ENCODE measurements around the gene PPP1R7.

Gene PPP1R7

DNA sequence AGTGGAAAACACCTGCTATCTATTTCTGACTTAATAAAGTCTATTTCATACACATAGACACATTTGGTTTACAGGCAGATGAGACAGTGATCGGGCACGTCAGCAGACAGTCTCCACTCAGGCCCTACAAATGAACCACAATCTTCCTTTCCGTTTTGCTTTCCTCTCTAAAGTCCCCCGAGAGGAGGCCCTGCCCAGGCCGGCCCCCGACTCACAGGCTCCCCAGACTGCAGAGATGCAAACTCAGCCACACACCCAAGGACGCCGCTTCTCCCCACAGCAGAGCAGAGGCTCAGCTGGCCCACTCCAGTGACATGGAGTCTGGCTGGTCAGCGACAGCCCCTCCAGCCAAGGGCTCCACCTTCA is 38.8 kb upstream of the PPP1R7 start:
- H3K36me3 ChIP-seq (ENCODE audit: control insufficient read depth, insufficient read depth, low read length): no peaks in the 10 kb centered on the region
- H3K27me3 ChIP-seq (ENCODE audit: control insufficient read depth, insufficient read depth, low read length): no peaks in the 10 kb centered on the region
- no peak overlapping the region for H3K4me3 ChIP-seq (ENCODE audit: low read length)
- H3K9ac ChIP-seq (ENCODE audit: low read length): no peak overlapping the region
- no peaks in the 10 kb centered on the region for H3K4me1 ChIP-seq (ENCODE audit: control insufficient read depth, insufficient read depth, low read length)
- no peaks in the 10 kb centered on the region for H3K9me3 ChIP-seq (ENCODE audit: control insufficient read depth, low read length)

GRCh38 chr2:241112046-241112445 is 38.2 kb upstream of the PPP1R7 start:
- Histone ChIP-seq H3K4me1 (ENCODE audit: control insufficient read depth, insufficient read depth, low read length) (no peaks in the 10 kb centered on the region), H3K9ac (ENCODE audit: low read length) (no peak overlapping the region), H3K27me3 (ENCODE audit: control insufficient read depth, insufficient read depth, low read length) (no peaks in the 10 kb centered on the region), H3K36me3 (ENCODE audit: control insufficient read depth, insufficient read depth, low read length) (no peaks in the 10 kb centered on the region), H3K9me3 (ENCODE audit: control insufficient read depth, low read length) (no peaks in the 10 kb centered on the region), H3K4me3 (ENCODE audit: low read length) (no peak overlapping the region)

- no peaks in the 10 kb centered on the region for H3K27me3 ChIP-seq (ENCODE audit: control insufficient read depth, insufficient read depth, low read length)
- no peak overlapping the region for H3K4me3 ChIP-seq (ENCODE audit: low read length)
- no peaks in the 10 kb centered on the region for H3K9me3 ChIP-seq (ENCODE audit: control insufficient read depth, low read length)
- no peaks in the 10 kb centered on the region for H3K36me3 ChIP-seq (ENCODE audit: control insufficient read depth, insufficient read depth, low read length)
- no peaks in the 10 kb centered on the region for H3K4me1 ChIP-seq (ENCODE audit: control insufficient read depth, insufficient read depth, low read length)
- H3K9ac ChIP-seq (ENCODE audit: low read length): no peak overlapping the region
Measured at GRCh38 chr2:241112592-241112991, 37.7 kb upstream of the PPP1R7 start.

GRCh38 chr2:241114836-241115235 is 35.4 kb upstream of the PPP1R7 start:
- Histone ChIP-seq H3K27me3 (ENCODE audit: control insufficient read depth, insufficient read depth, low read length) (no peaks in the 10 kb centered on the region), H3K4me1 (ENCODE audit: control insufficient read depth, insufficient read depth, low read length) (no peaks in the 10 kb centered on the region), H3K36me3 (ENCODE audit: control insufficient read depth, insufficient read depth, low read length) (no peaks in the 10 kb centered on the region), H3K9ac (ENCODE audit: low read length) (no peak overlapping the region), H3K9me3 (ENCODE audit: control insufficient read depth, low read length) (no peaks in the 10 kb centered on the region), H3K4me3 (ENCODE audit: low read length) (no peak overlapping the region)

GRCh38 chr2:241115361-241115760 is 34.9 kb upstream of the PPP1R7 start:
- Histone ChIP-seq H3K27me3 (ENCODE audit: control insufficient read depth, insufficient read depth, low read length) (no peaks in the 10 kb centered on the region), H3K9ac (ENCODE audit: low read length) (no peak overlapping the region), H3K4me3 (ENCODE audit: low read length) (no peak overlapping the region), H3K9me3 (ENCODE audit: control insufficient read depth, low read length) (no peaks in the 10 kb centered on the region), H3K4me1 (ENCODE audit: control insufficient read depth, insufficient read depth, low read length) (no peaks in the 10 kb centered on the region), H3K36me3 (ENCODE audit: control insufficient read depth, insufficient read depth, low read length) (no peaks in the 10 kb centered on the region)

DNA sequence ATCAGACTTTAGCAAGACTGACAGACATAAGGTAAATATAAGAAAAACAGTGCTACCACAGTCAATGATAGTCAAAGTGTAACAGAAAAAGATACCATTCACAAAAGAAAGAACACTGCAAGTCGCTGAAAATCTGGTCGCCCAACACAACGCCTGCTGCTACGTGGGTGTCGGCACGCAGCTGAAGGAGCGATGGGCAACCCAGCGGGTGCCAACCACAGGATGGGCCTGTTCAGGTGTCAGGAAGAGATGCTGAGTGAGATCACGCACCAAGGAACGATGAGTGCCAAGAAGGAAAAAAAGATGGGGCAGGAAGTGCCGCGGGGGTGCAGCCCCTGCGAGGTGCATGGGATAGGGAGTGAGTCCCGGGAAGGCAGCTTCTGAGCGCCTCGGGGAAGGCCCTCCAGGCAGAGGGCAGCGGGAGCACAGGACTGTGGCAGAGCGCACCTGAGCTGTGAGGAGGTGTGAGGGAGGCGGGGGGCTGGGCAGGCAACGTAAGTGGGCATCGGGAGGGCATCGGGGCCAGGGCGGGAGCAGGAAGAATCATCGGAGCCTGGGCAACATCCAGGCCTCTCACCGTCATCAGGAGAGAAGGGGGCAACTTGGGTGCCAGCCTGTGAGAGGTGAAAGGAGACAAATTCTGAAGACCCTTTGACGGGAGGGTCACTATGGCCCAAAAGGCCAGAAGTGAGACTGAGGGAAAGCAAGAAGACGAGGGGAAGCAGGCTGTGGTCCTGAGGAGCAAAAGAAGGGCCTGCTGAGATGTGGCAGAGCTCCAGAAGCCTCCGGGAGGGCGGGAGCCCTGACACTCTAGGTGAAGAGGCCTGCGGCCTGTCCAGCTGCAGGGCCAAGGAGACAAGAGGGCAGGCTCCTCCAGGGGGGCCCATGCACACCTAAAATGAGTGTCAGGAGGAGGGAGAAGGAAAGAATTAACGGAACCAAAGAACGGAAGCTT is 33.4 kb upstream of the PPP1R7 start:
- no peaks in the 10 kb centered on the region for H3K36me3 ChIP-seq (ENCODE audit: control insufficient read depth, insufficient read depth, low read length)

GRCh38 chr2:241118737-241119505 is 31.3 kb upstream of the PPP1R7 start:
- no peaks in the 10 kb centered on the region for H3K9me3 ChIP-seq (ENCODE audit: control insufficient read depth, low read length)
- H3K27me3 ChIP-seq (ENCODE audit: control insufficient read depth, insufficient read depth, low read length): no peaks in the 10 kb centered on the region
- H3K9ac ChIP-seq (ENCODE audit: low read length): no peak overlapping the region
- H3K36me3 ChIP-seq (ENCODE audit: control insufficient read depth, insufficient read depth, low read length): no peaks in the 10 kb centered on the region
- peaks cover under 1% of the 10 kb centered on the region for H3K4me1 ChIP-seq (ENCODE audit: control insufficient read depth, insufficient read depth, low read length)
- no peak overlapping the region for H3K4me3 ChIP-seq (ENCODE audit: low read length)

More for the DNA sequence above, 33.4 kb upstream of the PPP1R7 start:
- Histone ChIP-seq H3K9ac (ENCODE audit: low read length) (no peak overlapping the region), H3K4me3 (ENCODE audit: low read length) (no peak overlapping the region), H3K9me3 (ENCODE audit: control insufficient read depth, low read length) (no peaks in the 10 kb centered on the region), H3K27me3 (ENCODE audit: control insufficient read depth, insufficient read depth, low read length) (no peaks in the 10 kb centered on the region), H3K4me1 (ENCODE audit: control insufficient read depth, insufficient read depth, low read length) (no peaks in the 10 kb centered on the region)

- no peak overlapping the region for H3K9ac ChIP-seq (ENCODE audit: low read length)
- no peaks in the 10 kb centered on the region for H3K9me3 ChIP-seq (ENCODE audit: control insufficient read depth, low read length)
- no peak overlapping the region for H3K4me3 ChIP-seq (ENCODE audit: low read length)
- H3K27me3 ChIP-seq (ENCODE audit: control insufficient read depth, insufficient read depth, low read length): no peaks in the 10 kb centered on the region
- H3K4me1 ChIP-seq (ENCODE audit: control insufficient read depth, insufficient read depth, low read length): peaks cover 5% of the 10 kb centered on the region
- H3K36me3 ChIP-seq (ENCODE audit: control insufficient read depth, insufficient read depth, low read length): no peaks in the 10 kb centered on the region
Measured at GRCh38 chr2:241120440-241120839, 29.8 kb upstream of the PPP1R7 start.

- H3K9ac ChIP-seq (ENCODE audit: low read length): no peak overlapping the region
- H3K4me1 ChIP-seq (ENCODE audit: control insufficient read depth, insufficient read depth, low read length): peaks cover 5% of the 10 kb centered on the region
- no peaks in the 10 kb centered on the region for H3K27me3 ChIP-seq (ENCODE audit: control insufficient read depth, insufficient read depth, low read length)
- no peaks in the 10 kb centered on the region for H3K9me3 ChIP-seq (ENCODE audit: control insufficient read depth, low read length)
- H3K36me3 ChIP-seq (ENCODE audit: control insufficient read depth, insufficient read depth, low read length): no peaks in the 10 kb centered on the region
- H3K4me3 ChIP-seq (ENCODE audit: low read length): no peak overlapping the region
Measured at GRCh38 chr2:241121008-241121407, 29.3 kb upstream of the PPP1R7 start.

GRCh38 chr2:241122376-241123002 is 27.8 kb upstream of the PPP1R7 start:
- Histone ChIP-seq H3K4me3 (ENCODE audit: low read length) (no peak overlapping the region), H3K9me3 (ENCODE audit: control insufficient read depth, low read length) (no peaks in the 10 kb centered on the region), H3K27me3 (ENCODE audit: control insufficient read depth, insufficient read depth, low read length) (no peaks in the 10 kb centered on the region), H3K9ac (ENCODE audit: low read length) (no peak overlapping the region), H3K4me1 (ENCODE audit: control insufficient read depth, insufficient read depth, low read length) (peaks cover 5% of the 10 kb centered on the region), H3K36me3 (ENCODE audit: control insufficient read depth, insufficient read depth, low read length) (no peaks in the 10 kb centered on the region)

GRCh38 chr2:241123816-241124536 is 26.3 kb upstream of the PPP1R7 start:
- peak overlapping the region; percentile 31 for H3K9ac ChIP-seq (ENCODE audit: low read length)

More at GRCh38 chr2:241123816-241124536, 26.3 kb upstream of the PPP1R7 start:
- H3K36me3 ChIP-seq (ENCODE audit: control insufficient read depth, insufficient read depth, low read length): no peaks in the 10 kb centered on the region
- H3K4me1 ChIP-seq (ENCODE audit: control insufficient read depth, insufficient read depth, low read length): peaks cover 5% of the 10 kb centered on the region
- H3K27me3 ChIP-seq (ENCODE audit: control insufficient read depth, insufficient read depth, low read length): no peaks in the 10 kb centered on the region
- no peak overlapping the region for H3K4me3 ChIP-seq (ENCODE audit: low read length)
- no peaks in the 10 kb centered on the region for H3K9me3 ChIP-seq (ENCODE audit: control insufficient read depth, low read length)

Measured in mucosa of stomach (tissue), 1 donor.